HEK293 (cell line): ENCODE data around the gene ZFP36.

Experiments used
- KLF17 ChIP-seq: fragments of 450-650 bp; formaldehyde crosslinking; IDR thresholded peaks from 2 replicates; pipeline ENCODE4 v1.5.1; 2016; ENCODE audit warnings: missing biosample characterization, missing genetic modification characterization
- KLF9 ChIP-seq: fragments of 450-650 bp; formaldehyde crosslinking; IDR thresholded peaks from 2 replicates; pipeline ENCODE4 v1.5.1; 2016; ENCODE audit warnings: missing biosample characterization, missing genetic modification characterization, low read depth
- OSR2 ChIP-seq: fragments of 450-650 bp; formaldehyde crosslinking; IDR thresholded peaks from 2 replicates; pipeline ENCODE4 v1.5.1; 2016; ENCODE audit warnings: missing biosample characterization, missing genetic modification characterization
- SCRT2 ChIP-seq: fragments of 450-650 bp; formaldehyde crosslinking; IDR thresholded peaks from 2 replicates; pipeline ENCODE4 v1.5.1; 2016; ENCODE audit warnings: missing biosample characterization, missing genetic modification characterization
- SP2 ChIP-seq: fragments of 450-650 bp; formaldehyde crosslinking; IDR thresholded peaks from 2 replicates; pipeline ENCODE4 v1.5.1; 2016; ENCODE audit warnings: missing biosample characterization, missing genetic modification characterization
- ZBTB1 ChIP-seq: fragments of 450-650 bp; formaldehyde crosslinking; IDR thresholded peaks from 2 replicates; pipeline ENCODE4 v1.5.1; 2016; ENCODE audit warnings: missing biosample characterization, missing genetic modification characterization
- ZBTB26 ChIP-seq: fragments of 450-650 bp; formaldehyde crosslinking; optimal IDR thresholded peaks from 2 replicates; pipeline ENCODE3; 2016; ENCODE audit warnings: missing biosample characterization, mild to moderate bottlenecking, missing genetic modification characterization
- ZNF114 ChIP-seq: fragments of 450-650 bp; formaldehyde crosslinking; IDR thresholded peaks from 2 replicates; pipeline ENCODE4 v1.5.0; 2017; ENCODE audit warnings: missing biosample characterization, missing genetic modification characterization
- ZNF16 ChIP-seq: fragments of 450-650 bp; formaldehyde crosslinking; IDR thresholded peaks from 2 replicates; pipeline ENCODE4 v1.5.1; 2016; ENCODE audit warnings: low read depth, missing biosample characterization, missing genetic modification characterization
- ZNF169 ChIP-seq: fragments of 450-650 bp; formaldehyde crosslinking; IDR thresholded peaks from 2 replicates; pipeline ENCODE4 v1.5.1; 2016; ENCODE audit warnings: missing biosample characterization, missing genetic modification characterization
- ZNF175 ChIP-seq: fragments of 450-650 bp; formaldehyde crosslinking; IDR thresholded peaks from 2 replicates; pipeline ENCODE4 v1.5.1; 2016; ENCODE audit warnings: missing biosample characterization, missing genetic modification characterization
- ZNF2 ChIP-seq: fragments of 450-650 bp; formaldehyde crosslinking; IDR thresholded peaks from 2 replicates; pipeline ENCODE4 v1.5.1; 2016; ENCODE audit warnings: missing biosample characterization, missing genetic modification characterization
- ZNF341 ChIP-seq: fragments of 450-650 bp; formaldehyde crosslinking; IDR thresholded peaks from 2 replicates; pipeline ENCODE4; 2016; ENCODE audit warnings: low read depth, missing biosample characterization, missing genetic modification characterization
- ZNF37A ChIP-seq: fragments of 450-650 bp; IDR thresholded peaks from 2 replicates; pipeline ENCODE4 v1.5.1; 2018; ENCODE audit warnings: missing biosample characterization, missing genetic modification characterization
- ZNF404 ChIP-seq: fragments of 450-650 bp; formaldehyde crosslinking; IDR thresholded peaks from 2 replicates; pipeline ENCODE4 v1.5.1; 2017; ENCODE audit warnings: missing biosample characterization, missing genetic modification characterization
- ZNF488 ChIP-seq: fragments of 450-650 bp; formaldehyde crosslinking; IDR thresholded peaks from 2 replicates; pipeline ENCODE4 v1.5.1; 2016; ENCODE audit warnings: missing biosample characterization, missing genetic modification characterization
- ZNF596 ChIP-seq: fragments of 450-650 bp; IDR thresholded peaks from 2 replicates; pipeline ENCODE4 v1.5.0; 2018; ENCODE audit warnings: missing biosample characterization, mild to moderate bottlenecking, missing genetic modification characterization, moderate library complexity
- TF ChIP-seq, protein P1 (sequence below): fragments of 450-650 bp; formaldehyde crosslinking; IDR thresholded peaks from 2 replicates; pipeline ENCODE4 v1.5.1; 2016; ENCODE audit warnings: missing biosample characterization, missing genetic modification characterization
- TF ChIP-seq, protein P2 (sequence below): fragments of 450-650 bp; formaldehyde crosslinking; IDR thresholded peaks from 2 replicates; pipeline ENCODE4 v1.5.1; 2017; ENCODE audit warnings: missing biosample characterization, mild to moderate bottlenecking, missing genetic modification characterization, moderate library complexity

ZFP36 gene

DNA sequence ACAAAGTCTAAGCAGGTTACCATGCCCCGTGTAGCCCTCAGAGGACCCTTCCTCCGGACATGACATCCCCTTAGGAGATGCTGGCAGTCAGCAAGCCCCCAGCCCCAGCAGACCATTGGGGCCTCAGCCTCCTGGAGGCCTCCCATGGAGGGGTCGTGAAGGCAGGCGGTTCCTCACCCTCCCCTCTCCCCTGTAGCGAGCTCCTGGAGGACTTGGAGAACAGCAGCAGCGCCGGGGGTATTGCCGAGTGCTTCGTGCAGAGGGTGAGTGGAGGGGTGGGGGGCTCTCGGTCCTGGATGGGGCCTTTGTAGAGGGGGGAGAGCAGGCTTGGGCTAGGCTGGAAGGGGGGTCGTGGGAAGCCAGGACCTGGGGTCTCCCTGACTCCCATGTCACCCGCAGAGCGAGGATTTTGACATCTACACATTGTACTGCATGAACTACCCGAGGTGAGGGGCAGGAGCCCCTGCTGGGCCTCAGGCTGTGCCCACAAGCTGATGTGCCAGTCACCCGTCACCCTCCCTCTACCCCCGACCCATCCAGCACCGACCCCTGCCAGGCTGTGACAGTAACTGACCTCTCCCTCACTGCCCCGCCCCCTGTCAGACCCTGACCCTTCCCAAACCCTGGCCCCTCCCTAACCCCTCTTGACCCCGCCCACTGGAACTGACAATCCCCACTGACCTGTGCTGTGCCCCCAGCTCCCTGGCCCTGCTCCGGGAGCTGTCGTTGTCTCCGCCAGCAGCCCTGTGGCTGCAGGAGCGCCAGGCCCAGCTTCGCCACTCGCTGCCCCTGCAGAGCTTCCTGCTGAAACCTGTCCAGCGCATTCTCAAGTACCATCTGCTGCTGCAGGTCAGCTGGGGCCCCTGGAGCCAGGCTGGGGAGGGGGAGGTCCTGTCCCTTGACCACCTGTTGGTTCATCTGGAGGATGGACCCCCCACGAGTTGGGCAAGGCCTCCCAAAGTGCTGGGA is 9.8 kb downstream of the ZFP36 start (continued):
- TF ChIP-seq ZNF16 (tag by site-specific recombination) (no peak), KLF17 (tag by site-specific recombination) (no peak), SP2 (tag by site-specific recombination) (peak; percentile 20; the same call in 1 of the 2 replicates), ZNF596 (tag by site-specific recombination) (no peak), ZNF488 (no peak), ZNF404 (tag by site-specific recombination) (no peak), SCRT2 (tag by site-specific recombination) (peak; percentile 96), ZNF341 (tag by site-specific recombination) (peak; percentile 23; the same call in 1 of the 2 replicates), ZNF2 (tag by site-specific recombination) (no peak), ZNF175 (no peak), KLF9 (tag by site-specific recombination) (0 out of 2 replicates have a peak, but pooled peaks have one; percentile 40), ZNF114 (no peak), ZNF37A (tag by site-specific recombination) (no peak), OSR2 (tag by site-specific recombination) (no peak), ZNF169 (no peak), ZBTB26 (tag by site-specific recombination) (no peak), ZBTB1 (tag by site-specific recombination) (no peak)
- TF ChIP-seq, protein P1, sequence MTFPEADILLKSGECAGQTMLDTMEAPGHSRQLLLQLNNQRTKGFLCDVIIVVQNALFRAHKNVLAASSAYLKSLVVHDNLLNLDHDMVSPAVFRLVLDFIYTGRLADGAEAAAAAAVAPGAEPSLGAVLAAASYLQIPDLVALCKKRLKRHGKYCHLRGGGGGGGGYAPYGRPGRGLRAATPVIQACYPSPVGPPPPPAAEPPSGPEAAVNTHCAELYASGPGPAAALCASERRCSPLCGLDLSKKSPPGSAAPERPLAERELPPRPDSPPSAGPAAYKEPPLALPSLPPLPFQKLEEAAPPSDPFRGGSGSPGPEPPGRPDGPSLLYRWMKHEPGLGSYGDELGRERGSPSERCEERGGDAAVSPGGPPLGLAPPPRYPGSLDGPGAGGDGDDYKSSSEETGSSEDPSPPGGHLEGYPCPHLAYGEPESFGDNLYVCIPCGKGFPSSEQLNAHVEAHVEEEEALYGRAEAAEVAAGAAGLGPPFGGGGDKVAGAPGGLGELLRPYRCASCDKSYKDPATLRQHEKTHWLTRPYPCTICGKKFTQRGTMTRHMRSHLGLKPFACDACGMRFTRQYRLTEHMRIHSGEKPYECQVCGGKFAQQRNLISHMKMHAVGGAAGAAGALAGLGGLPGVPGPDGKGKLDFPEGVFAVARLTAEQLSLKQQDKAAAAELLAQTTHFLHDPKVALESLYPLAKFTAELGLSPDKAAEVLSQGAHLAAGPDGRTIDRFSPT (tag by site-specific recombination): peak; percentile 39; the same call in 1 of the 2 replicates
- TF ChIP-seq, protein P2, sequence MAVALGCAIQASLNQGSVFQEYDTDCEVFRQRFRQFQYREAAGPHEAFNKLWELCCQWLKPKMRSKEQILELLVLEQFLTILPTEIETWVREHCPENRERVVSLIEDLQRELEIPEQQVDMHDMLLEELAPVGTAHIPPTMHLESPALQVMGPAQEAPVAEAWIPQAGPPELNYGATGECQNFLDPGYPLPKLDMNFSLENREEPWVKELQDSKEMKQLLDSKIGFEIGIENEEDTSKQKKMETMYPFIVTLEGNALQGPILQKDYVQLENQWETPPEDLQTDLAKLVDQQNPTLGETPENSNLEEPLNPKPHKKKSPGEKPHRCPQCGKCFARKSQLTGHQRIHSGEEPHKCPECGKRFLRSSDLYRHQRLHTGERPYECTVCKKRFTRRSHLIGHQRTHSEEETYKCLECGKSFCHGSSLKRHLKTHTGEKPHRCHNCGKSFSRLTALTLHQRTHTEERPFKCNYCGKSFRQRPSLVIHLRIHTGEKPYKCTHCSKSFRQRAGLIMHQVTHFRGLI: no peak
- TF ChIP-seq, all 188 proteins: peak for 11
